Breast epithelium (tissue), 4 donors: ENCODE measurements around the gene RANGAP1. TPM values are rescaled to one million over a fixed set of nuclear protein-coding genes. Genes with fewer than 3 reads are reported as not detected.

Experiments used
- DNase-seq, 2 donors: peaks; one replicate each; pipeline ENCODE4 v3.0.0-alpha.2; 2019; ENCODE audit warnings: low spot score in 2 of 2
- H3K27ac ChIP-seq, 2 donors: fragments of 200-600 bp; sonication (generic) in 1 of 2; one replicate each; pipeline ENCODE4 v1.5.1; 2016 to 2019; ENCODE audit warnings: mild to moderate bottlenecking in 1 of 2
- H3K27me3 ChIP-seq, 2 donors: fragments of 200-600 bp; sonication (generic) in 1 of 2; one replicate each; pipeline versions ENCODE4 v1.5.1 to v1.6.0; 2017 to 2019; ENCODE audit warnings: control low read depth in 1 of 2, mild to moderate bottlenecking in 1 of 2
- H3K36me3 ChIP-seq: fragments of 200-600 bp; one replicate; pipeline ENCODE4 v1.5.1; 2019
- H3K4me1 ChIP-seq, 2 donors: fragments of 200-600 bp; sonication (generic); one replicate each; pipeline ENCODE4 v1.5.1; 2016 to 2019; ENCODE audit warnings: control low read depth in 1 of 2
- H3K4me3 ChIP-seq, 3 donors: fragments of 200-600 bp; sonication (generic); 1 replicate in 2 of 3; 2 replicates in 1 of 3; pipeline ENCODE4 v1.5.1; 2016 to 2019; ENCODE audit warnings: mild to moderate bottlenecking in 3 of 3, moderate library complexity in 2 of 3
- H3K9me3 ChIP-seq, 2 donors: fragments of 200-600 bp; sonication (generic) in 1 of 2; one replicate each; pipeline ENCODE4 v1.5.1; 2016 to 2019; ENCODE audit warnings: control low read depth in 1 of 2
- POLR2A ChIP-seq: fragments of 450-650 bp; IDR thresholded peaks from one replicate; pipeline ENCODE4 v1.6.1; 2016; ENCODE audit warnings: antibody characterized with exemption, mild to moderate bottlenecking, moderate library complexity
- POLR2AphosphoS5 ChIP-seq, 3 donors: sonication (generic); formaldehyde crosslinking; IDR thresholded peaks; one replicate each; pipeline ENCODE4 v1.6.1; 2017; ENCODE audit warnings: antibody characterized with exemption in 3 of 3
- intact Hi-C: fragments of 100-400 bp; cut with DNase I; formaldehyde crosslinking; loops from one replicate; pipeline ENCODE4 v1.15.1; 2023; ENCODE audit warnings: low total_unique reads
- total RNA-seq, 3 donors: library from RNA; depleted of rRNA; stranded (reverse); fragments of >200 nt; gene quantifications; one replicate each; pipeline ENCODE4 v1.1.0, GENCODE V29; 2016
- TF ChIP-seq, protein P1 (sequence below), 3 donors: fragments of 450-650 bp; IDR thresholded peaks; one replicate each; pipeline ENCODE4 v1.5.1; 2016 to 2017; ENCODE audit warnings: antibody characterized with exemption in 3 of 3, mild to moderate bottlenecking in 3 of 3, moderate library complexity in 3 of 3

RANGAP1 gene
- total RNA-seq, 3 donors from 2014 or later: 29.8 to 54.1 (median 51.2) TPM

DNA sequence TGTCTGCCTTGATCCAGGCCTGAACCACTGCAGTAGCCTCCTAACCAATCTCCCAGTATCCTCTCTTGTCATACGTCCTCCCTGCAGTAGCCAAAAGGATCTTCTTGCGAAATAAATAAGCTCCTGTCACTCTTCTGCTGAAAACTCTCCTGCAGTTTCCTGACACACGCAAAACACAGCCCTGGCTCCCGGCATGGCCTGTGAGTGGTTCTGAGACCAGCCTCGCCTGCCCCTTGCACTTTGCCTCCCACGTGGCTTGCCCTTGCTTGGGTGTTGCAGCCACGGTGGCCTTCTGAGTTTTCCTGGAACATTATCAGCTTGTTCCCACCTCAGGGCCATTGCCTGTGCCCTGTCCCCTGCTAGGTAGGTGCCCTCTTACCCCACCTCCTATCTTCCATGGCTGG lies 22.6 kb upstream of the RANGAP1 start:
- Histone ChIP-seq H3K4me3 (no peak overlapping the region), H3K4me1 (no peaks in the 10 kb centered on the region), H3K36me3 (no peaks in the 10 kb centered on the region), H3K27me3 (no peaks in the 10 kb centered on the region), H3K9me3 (no peaks in the 10 kb centered on the region), H3K27ac (peak overlapping the region; percentile 68 to 74)
- DNase-seq: no peak
- intact Hi-C loops: no loop called here
- TF ChIP-seq, protein P1, sequence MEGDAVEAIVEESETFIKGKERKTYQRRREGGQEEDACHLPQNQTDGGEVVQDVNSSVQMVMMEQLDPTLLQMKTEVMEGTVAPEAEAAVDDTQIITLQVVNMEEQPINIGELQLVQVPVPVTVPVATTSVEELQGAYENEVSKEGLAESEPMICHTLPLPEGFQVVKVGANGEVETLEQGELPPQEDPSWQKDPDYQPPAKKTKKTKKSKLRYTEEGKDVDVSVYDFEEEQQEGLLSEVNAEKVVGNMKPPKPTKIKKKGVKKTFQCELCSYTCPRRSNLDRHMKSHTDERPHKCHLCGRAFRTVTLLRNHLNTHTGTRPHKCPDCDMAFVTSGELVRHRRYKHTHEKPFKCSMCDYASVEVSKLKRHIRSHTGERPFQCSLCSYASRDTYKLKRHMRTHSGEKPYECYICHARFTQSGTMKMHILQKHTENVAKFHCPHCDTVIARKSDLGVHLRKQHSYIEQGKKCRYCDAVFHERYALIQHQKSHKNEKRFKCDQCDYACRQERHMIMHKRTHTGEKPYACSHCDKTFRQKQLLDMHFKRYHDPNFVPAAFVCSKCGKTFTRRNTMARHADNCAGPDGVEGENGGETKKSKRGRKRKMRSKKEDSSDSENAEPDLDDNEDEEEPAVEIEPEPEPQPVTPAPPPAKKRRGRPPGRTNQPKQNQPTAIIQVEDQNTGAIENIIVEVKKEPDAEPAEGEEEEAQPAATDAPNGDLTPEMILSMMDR (IDR thresholded peaks at IDR 0.05): no peak

DNA sequence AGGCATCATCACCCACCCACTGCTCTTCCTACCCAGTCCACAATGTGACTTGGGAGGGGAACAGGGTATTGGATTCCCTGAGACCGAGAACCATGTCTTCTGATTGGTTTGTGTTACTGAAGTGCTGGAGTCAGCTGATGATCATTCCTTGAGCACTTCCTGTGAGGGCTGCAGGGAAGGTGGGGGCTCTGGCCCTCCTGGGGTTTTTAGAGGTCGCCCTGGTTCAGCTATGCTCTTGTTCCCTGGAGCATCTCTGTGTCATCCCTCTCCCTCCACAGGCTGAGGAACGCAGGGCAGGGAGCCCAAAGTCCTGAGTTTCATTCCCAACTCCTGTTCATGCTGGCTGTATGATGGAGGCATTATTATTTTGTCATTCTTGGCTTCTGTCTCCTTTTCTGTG lies 22.1 kb upstream of the RANGAP1 start:
- no peaks in the 10 kb centered on the region for H3K4me1 ChIP-seq
- TF ChIP-seq POLR2AphosphoS5 (IDR thresholded peaks at IDR 0.05): no peak
- TF ChIP-seq, protein P1 (IDR thresholded peaks at IDR 0.05): no peak
- TF ChIP-seq POLR2A: no peak
- intact Hi-C loops: no loop called here
- peak overlapping the region; percentile 68 to 74 for H3K27ac ChIP-seq
- H3K36me3 ChIP-seq: no peaks in the 10 kb centered on the region
- H3K4me3 ChIP-seq: no peak overlapping the region
- no peak for DNase-seq
- no peaks in the 10 kb centered on the region for H3K9me3 ChIP-seq
- no peaks in the 10 kb centered on the region for H3K27me3 ChIP-seq

DNA sequence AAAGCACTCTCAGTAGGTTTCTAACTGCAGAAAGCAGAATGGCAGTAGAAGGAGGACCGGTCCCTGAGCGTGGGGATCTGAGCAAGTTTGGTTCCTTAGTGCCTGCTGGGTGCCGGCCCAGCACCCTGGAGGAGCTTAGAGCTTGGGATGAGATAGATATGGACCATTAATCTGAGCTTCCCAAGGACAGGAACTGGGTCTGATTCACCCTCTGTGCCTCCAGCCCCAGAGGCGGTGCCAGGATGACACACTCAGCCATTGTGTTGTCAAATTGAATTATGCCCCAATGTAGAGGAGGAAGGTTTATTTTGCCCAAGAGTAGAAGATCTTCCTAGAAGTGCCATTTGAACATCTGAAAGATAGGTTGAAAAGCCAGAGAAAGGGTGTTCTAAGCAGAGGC lies 19.7 kb upstream of the RANGAP1 start:
- H3K27me3 ChIP-seq: no peaks in the 10 kb centered on the region
- H3K27ac ChIP-seq: peak overlapping the region; percentile 22 to 33
- intact Hi-C loops: no loop called here
- no peaks in the 10 kb centered on the region for H3K4me1 ChIP-seq
- no peak for DNase-seq
- H3K4me3 ChIP-seq: no peak overlapping the region
- no peak for TF ChIP-seq POLR2A
- TF ChIP-seq POLR2AphosphoS5 (IDR thresholded peaks at IDR 0.05): no peak
- TF ChIP-seq, protein P1 (IDR thresholded peaks at IDR 0.05): no peak
- no peaks in the 10 kb centered on the region for H3K9me3 ChIP-seq
- H3K36me3 ChIP-seq: no peaks in the 10 kb centered on the region

DNA sequence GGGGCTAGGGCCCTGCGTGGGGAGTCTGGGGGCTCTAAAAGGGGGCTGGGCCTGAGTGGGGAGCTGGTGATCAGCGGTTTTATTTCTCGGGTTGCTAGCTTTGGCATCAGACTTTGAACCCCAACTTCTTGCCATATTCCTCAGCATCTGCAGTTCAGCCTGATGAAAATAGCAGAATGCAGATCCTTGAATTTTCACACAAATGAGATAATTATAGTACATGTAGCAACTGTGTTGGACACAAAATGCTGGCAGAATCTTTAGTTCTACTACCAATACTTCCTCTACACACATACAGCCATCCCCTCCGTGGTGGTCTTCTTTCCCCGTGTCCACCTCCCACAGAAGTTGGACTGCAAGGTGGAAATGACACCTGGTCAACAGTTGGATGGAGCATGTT lies 16.8 kb upstream of the RANGAP1 start:
- peak overlapping the region; percentile 77 to 93 (median 83) for H3K4me3 ChIP-seq
- no peaks in the 10 kb centered on the region for H3K36me3 ChIP-seq
- TF ChIP-seq, protein P1 (IDR thresholded peaks at IDR 0.05): no peak
- TF ChIP-seq POLR2AphosphoS5 (IDR thresholded peaks at IDR 0.05): no peak
- no peak for TF ChIP-seq POLR2A
- no peaks in the 10 kb centered on the region for H3K4me1 ChIP-seq
- intact Hi-C loops: no loop called here
- H3K27me3 ChIP-seq: no peaks in the 10 kb centered on the region
- H3K27ac ChIP-seq: peak overlapping the region; percentile 91 to 92
- H3K9me3 ChIP-seq: no peaks in the 10 kb centered on the region
- DNase-seq: no peak

DNA sequence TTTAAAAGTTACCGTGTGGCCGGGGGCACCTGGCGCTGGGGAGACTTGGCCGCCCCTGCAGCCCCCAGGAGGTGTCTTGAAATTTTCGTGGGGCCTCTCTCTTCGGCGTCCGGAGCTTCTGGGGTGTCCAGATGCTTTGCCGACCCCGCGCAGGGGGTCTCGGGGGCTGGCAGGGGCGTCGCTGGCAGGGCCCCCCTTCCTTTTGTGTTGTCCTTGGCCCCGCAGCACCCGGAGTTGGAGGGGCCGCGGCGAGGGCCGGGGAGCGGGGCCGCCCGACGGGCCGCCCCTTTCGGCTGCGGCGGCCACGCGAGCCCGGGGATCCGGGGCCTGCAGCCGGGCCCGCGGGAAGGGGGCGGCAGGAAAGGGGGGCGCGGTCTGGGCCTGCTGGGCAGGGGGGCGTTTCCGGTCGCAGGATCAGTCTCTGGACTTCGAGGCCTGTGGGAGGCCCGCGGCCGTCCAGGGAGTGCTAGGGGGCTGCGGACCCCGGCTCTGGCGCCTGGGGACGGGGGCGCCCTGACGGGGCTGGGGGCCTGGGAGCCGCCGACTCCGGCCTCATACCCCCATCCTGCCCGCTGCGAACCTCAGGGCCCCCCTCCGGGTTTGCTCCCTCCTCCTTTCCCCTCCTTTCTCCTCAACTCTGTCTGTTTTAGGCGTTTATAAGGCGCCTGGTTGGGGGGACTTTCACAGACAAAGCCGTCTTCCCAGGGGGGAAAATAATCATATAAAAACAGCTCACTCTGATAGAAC lies 16.2 kb upstream of the RANGAP1 start:
- no peak for TF ChIP-seq POLR2AphosphoS5 (IDR thresholded peaks at IDR 0.05)
- TF ChIP-seq POLR2A: no peak
- TF ChIP-seq, protein P1 (IDR thresholded peaks at IDR 0.05): no peak
- H3K36me3 ChIP-seq: no peaks in the 10 kb centered on the region
- H3K4me1 ChIP-seq: no peaks in the 10 kb centered on the region
- no peaks in the 10 kb centered on the region for H3K27me3 ChIP-seq
- no peaks in the 10 kb centered on the region for H3K9me3 ChIP-seq
- DNase-seq: no peak
- peak overlapping the region; percentile 91 to 92 for H3K27ac ChIP-seq
- intact Hi-C loops: no loop called here
- peak overlapping the region; percentile 77 to 93 (median 83) for H3K4me3 ChIP-seq
